GM12878 (cell line): Measurements from ENCODE around the gene SERINC5. TPM values are rescaled to one million over a fixed set of nuclear protein-coding genes. Genes with fewer than 3 reads are reported as not detected.

Experiments
- ATAC-seq: fragments of 200-7000 bp; cut with Tn5 transposase; 3 replicates; pipeline ENCODE4 v1.9.1; 2020; ENCODE audit warnings: mild to moderate bottlenecking, moderate library complexity
- BruUV-seq: library from RNA; stranded (reverse); fragments of 400-500 nt; replicated peaks from 2 replicates; lab custom pipeline; 2021; lab: Mats Ljungman, UMichigan
- CTCF ChIA-PET: fragments of 300-600 bp; sonication (Branson Sonifier 250); formaldehyde crosslinking; extraction: SDS; loops from one replicate; lab custom pipeline; 2021; ENCODE audit warnings: inconsistent platforms; lab: Yijun Ruan, JAX
- POLR2A ChIA-PET: fragments of 350-600 bp; formaldehyde crosslinking; extraction: SDS; loops from one replicate; lab custom pipeline; 2021; ENCODE audit warnings: inconsistent platforms; lab: Charles Lee
- RAD21 ChIA-PET: fragments of 300-600 bp; sonication (Branson Sonifier 250); formaldehyde crosslinking; loops from one replicate; lab custom pipeline; 2023; ENCODE audit warnings: antibody characterized with exemption; ENCODE audit not compliant: unreplicated experiment; lab: Charles Lee
- SMC1A ChIA-PET: fragments of 300-600 bp; sonication (Branson Sonifier 250); formaldehyde crosslinking; loops from one replicate; lab custom pipeline; 2023; ENCODE audit not compliant: unreplicated experiment, uncharacterized antibody; lab: Charles Lee
- DNase-seq: peaks from one replicate; pipeline ENCODE4 v3.0.0-alpha.2; 2011; ENCODE audit warnings: low read depth, low spot score
- FAIRE-seq: peaks from 3 replicates; lab custom pipeline; 2011; peaks lifted over from hg19 to GRCh38; lab: Jason Lieb, UNC
- H2AFZ ChIP-seq: 2 replicates; pipeline ENCODE4 v1.6.0; 2011; ENCODE audit warnings: low read depth, low read length, control low read depth; ENCODE audit not compliant: control insufficient read depth
- H3K27ac ChIP-seq: 2 replicates; pipeline ENCODE4 v1.5.1; 2011; ENCODE audit warnings: control low read depth; ENCODE audit not compliant: control insufficient read depth, insufficient read depth
- H3K27me3 ChIP-seq, 2 experiments: replicated peaks in 1 of 2; 2 replicates each; pipeline versions ENCODE4 v1.6.0 to v1.6.1; 2011; ENCODE audit warnings: low read length in 1 of 2; ENCODE audit not compliant: control insufficient read depth in 2 of 2, insufficient read depth in 2 of 2
- H3K36me3 ChIP-seq, 2 experiments: 2 replicates each; pipeline ENCODE4 v1.5.1; 2011; ENCODE audit warnings: low read length in 1 of 2; ENCODE audit not compliant: control insufficient read depth in 2 of 2, insufficient read depth in 2 of 2
- H3K4me1 ChIP-seq: 2 replicates; pipeline ENCODE4 v1.6.1; 2011; ENCODE audit warnings: mild to moderate bottlenecking, low read length, moderate library complexity, mixed read lengths; ENCODE audit not compliant: control insufficient read depth, insufficient read depth
- H3K4me2 ChIP-seq: 2 replicates; pipeline ENCODE4 v1.6.0; 2011; ENCODE audit warnings: control low read depth; ENCODE audit not compliant: control insufficient read depth, insufficient read depth
- H3K4me3 ChIP-seq: fragments of 200-600 bp; sonication (generic); 2 replicates; pipeline ENCODE4 v1.5.1; 2016
- H3K79me2 ChIP-seq: 2 replicates; pipeline ENCODE4 v1.6.0; 2011; ENCODE audit warnings: low read length; ENCODE audit not compliant: control insufficient read depth, insufficient read depth
- H3K9ac ChIP-seq: 2 replicates; pipeline ENCODE4 v1.8.0; 2011; ENCODE audit warnings: low read length, control low read depth, mixed read lengths; ENCODE audit not compliant: control insufficient read depth, insufficient read depth
- H3K9me3 ChIP-seq: replicated peaks from 3 replicates; pipeline ENCODE4 v1.5.1; 2011; ENCODE audit warnings: mild to moderate bottlenecking, low read length; ENCODE audit not compliant: control insufficient read depth, insufficient read depth
- H4K20me1 ChIP-seq: 2 replicates; pipeline ENCODE4 v1.6.0; 2011; ENCODE audit not compliant: control insufficient read depth, insufficient read depth
- HCFC1 ChIP-seq: fragments of 150-350 bp; IDR thresholded peaks from 2 replicates; pipeline ENCODE4 v1.6.1; 2014; ENCODE audit warnings: low read length
- PAX8 ChIP-seq: fragments of 450-650 bp; IDR thresholded peaks from 2 replicates; pipeline ENCODE4 v1.6.1; 2017; ENCODE audit warnings: mild to moderate bottlenecking, moderate library complexity
- PML ChIP-seq: IDR thresholded peaks from 2 replicates; pipeline ENCODE4 v1.6.1; 2012; ENCODE audit warnings: low read length, inconsistent platforms
- RELA ChIP-seq: fragments of 450-650 bp; IDR thresholded peaks from 2 replicates; pipeline ENCODE4 v1.8.0; 2014; ENCODE audit warnings: borderline replicate concordance; ENCODE audit not compliant: partially characterized antibody
- SRF ChIP-seq, 2 experiments: IDR thresholded peaks; 2 replicates each; pipeline ENCODE4 v1.6.1; 2011; ENCODE audit warnings: low read depth in 2 of 2, low read length in 2 of 2, mild to moderate bottlenecking in 1 of 2, moderate library complexity in 1 of 2
- SUPT20H ChIP-seq: IDR thresholded peaks from 2 replicates; pipeline ENCODE4 v1.6.1; 2011; ENCODE audit warnings: low read depth, mild to moderate bottlenecking, low read length, moderate library complexity, borderline replicate concordance; ENCODE audit not compliant: control insufficient read depth
- ZNF274 ChIP-seq: IDR thresholded peaks from one replicate; pipeline ENCODE4 v1.8.0; 2011; ENCODE audit not compliant: insufficient read length, insufficient read depth
- WGBS: methylation state at CpG from one replicate; pipeline ENCODE4 v1.1.6; 2016; ENCODE audit warnings: low lambda C conversion rate; ENCODE audit not compliant: insufficient replicate concordance, insufficient coverage; ENCODE audit errors: missing lambda C conversion rate; 5-methylcytosine and 5-hydroxymethylcytosine counted together
- in situ Hi-C: fragments of 300-500 bp; cut with MboI; formaldehyde crosslinking; loops from 9 replicates; pipeline ENCODE4 v1.14.3; 2018; ENCODE audit warnings: mixed read lengths
- intact Hi-C: fragments of 100-400 bp; cut with micrococcal nuclease; formaldehyde crosslinking; loops from one replicate; pipeline ENCODE4 v1.14.2; 2022; ENCODE audit not compliant: unreplicated experiment
- polyA plus RNA-seq, 11 experiments: library from polyadenylated mRNA; depleted of rRNA in 4 of 11; unstranded in 6 of 11; stranded (reverse) in 5 of 11; fragments of >200 nt; fragmentation: Nextera tagmentation in 4 of 11; fragmentation: Illumina TruSeq in 1 of 11; extraction: Ambion mirVana in 4 of 11; extraction: Trizol in 1 of 11; gene quantifications; 1 replicate in 1 of 11; 2 replicates in 10 of 11; pipeline versions ENCODE4 v1.2.1 to v1.2.3, GENCODE V29; 2011 to 2016; ENCODE audit warnings: inconsistent platforms in 2 of 11, missing spikeins in 2 of 11, low read depth in 1 of 11
- total RNA-seq, 4 experiments: library from RNA; depleted of rRNA in 3 of 4; stranded (reverse); fragments of >200 nt in 3 of 4; fragmentation: Illumina TruSeq in 1 of 4; extraction: Trizol in 1 of 4; gene quantifications; 2 replicates each; pipeline versions ENCODE4 v1.2.1 to v1.2.3, GENCODE V29; 2013 to 2021
- TF ChIP-seq, protein P1 (sequence below): IDR thresholded peaks from 2 replicates; pipeline ENCODE4 v1.6.1; 2012; ENCODE audit warnings: low read depth, low read length, improper control_type of control experiment
- TF ChIP-seq, protein P2 (sequence below): fragments of 450-650 bp; formaldehyde crosslinking; IDR thresholded peaks from 2 replicates; pipeline ENCODE4 v1.4.0; 2022; ENCODE audit warnings: mild to moderate bottlenecking, moderate library complexity

The SERINC5 gene
- total and polyA plus RNA-seq, 10 of the 15 experiments (the other 5 are each of a cell fraction or from before 2014, with no cell fraction given): 0.66 to 7.0 (median 2.8) TPM

DNA sequence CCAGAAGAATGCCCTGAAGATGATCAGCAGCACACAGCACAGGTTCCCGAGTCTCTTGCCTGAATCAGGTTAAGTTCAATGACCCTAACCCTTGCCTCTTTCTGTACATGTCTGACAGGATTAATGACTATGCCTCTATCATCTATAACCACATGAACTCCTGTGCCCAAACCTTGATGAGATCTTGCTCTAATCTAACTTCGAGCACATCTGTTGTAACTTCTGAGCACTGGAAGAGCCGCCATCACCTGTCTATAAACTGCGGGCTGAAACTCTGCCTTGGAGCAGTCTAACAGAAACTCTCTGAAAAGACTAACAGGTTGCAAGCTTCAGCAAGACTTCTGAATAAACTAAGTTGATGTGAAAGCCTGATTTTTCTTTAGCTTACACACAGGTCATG, 44.5 kb downstream of the SERINC5 start:
- Histone ChIP-seq H3K4me3 (no peak overlapping the region), H3K79me2 (no peaks in the 10 kb centered on the region)
- no peak for DNase-seq
- TF ChIP-seq SRF (IDR thresholded peaks at IDR 0.05; ENCODE audit: low read depth in 2 of 2, low read length in 2 of 2) (no peak), ZNF274 (no peak), SUPT20H (no peak), PML (no peak), RELA (no peak)
- TF ChIP-seq, all 136 proteins: peak for 0
- ChIA-PET CTCF (no interaction called here), SMC1A (interaction anchor here (1.2 to 1.3 kb wide), 2 partner anchors 19 to 21 kb away, joined by 3 read pairs; no protein-coding TSS in a partner anchor), RAD21 (no interaction called here), POLR2A (no interaction called here)
- no peaks in the 10 kb centered on the region for H3K4me1 ChIP-seq
- no peak for FAIRE-seq
- intact Hi-C loops (no loop called here), in situ Hi-C loops (no loop called here)
- H3K9ac ChIP-seq: no peak overlapping the region
- H3K27me3 ChIP-seq: no peaks in the 10 kb centered on the region
- BruUV-seq: no TSS peak
- ATAC-seq: no peak
- no peak overlapping the region for H3K27ac ChIP-seq
- H4K20me1 ChIP-seq: no peaks in the 10 kb centered on the region
- no peaks in the 10 kb centered on the region for H3K9me3 ChIP-seq
- H3K4me2 ChIP-seq: no peak overlapping the region
- WGBS: 57% methylated on average over 4 of the region's 4 CpGs
- H3K36me3 ChIP-seq: no peaks in the 10 kb centered on the region
- H2AFZ ChIP-seq: no peak overlapping the region

DNA sequence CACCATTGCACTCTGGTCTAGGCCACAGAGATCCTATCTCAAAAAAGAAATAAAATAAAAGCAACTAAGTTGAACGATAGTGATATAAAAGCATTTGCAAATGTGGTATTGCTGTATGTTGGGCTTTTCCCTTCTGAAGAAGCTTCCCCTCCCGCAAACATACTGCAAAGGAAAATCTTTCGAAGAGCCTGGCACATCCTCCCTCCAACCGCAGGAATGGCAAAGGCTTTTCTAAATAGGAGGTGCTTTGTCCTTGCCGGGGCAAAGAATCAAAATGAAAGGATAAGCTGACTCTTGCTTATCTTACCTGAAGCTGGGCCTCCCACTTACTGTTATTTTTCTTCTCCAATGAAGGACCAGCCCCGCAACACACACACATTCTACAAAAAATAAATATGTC, 45.8 kb downstream of the SERINC5 start:
- Histone ChIP-seq H3K79me2 (no peaks in the 10 kb centered on the region), H3K4me2 (no peak overlapping the region), H3K27me3 (no peaks in the 10 kb centered on the region), H3K27ac (no peak overlapping the region), H3K36me3 (no peaks in the 10 kb centered on the region), H4K20me1 (no peaks in the 10 kb centered on the region), H3K4me3 (no peak overlapping the region), H2AFZ (no peak overlapping the region), H3K9me3 (no peaks in the 10 kb centered on the region), H3K9ac (no peak overlapping the region), H3K4me1 (no peaks in the 10 kb centered on the region)
- SMC1A ChIA-PET: no interaction called here
- RAD21 ChIA-PET: no interaction called here
- no peak for DNase-seq
- ATAC-seq: no peak
- 92% methylated on average over 6 of the region's 6 CpGs for WGBS
- no peak for FAIRE-seq
- POLR2A ChIA-PET: no interaction called here
- BruUV-seq: no TSS peak
- intact Hi-C loops (no loop called here), in situ Hi-C loops (no loop called here)
- CTCF ChIA-PET: interaction anchor here (0.6 to 1.2 kb wide), 2 partner anchors 37 to 65 kb away, joined by 3 read pairs; no protein-coding TSS in a partner anchor
- TF ChIP-seq PAX8 (no peak), HCFC1 (no peak)
- TF ChIP-seq, protein P1, sequence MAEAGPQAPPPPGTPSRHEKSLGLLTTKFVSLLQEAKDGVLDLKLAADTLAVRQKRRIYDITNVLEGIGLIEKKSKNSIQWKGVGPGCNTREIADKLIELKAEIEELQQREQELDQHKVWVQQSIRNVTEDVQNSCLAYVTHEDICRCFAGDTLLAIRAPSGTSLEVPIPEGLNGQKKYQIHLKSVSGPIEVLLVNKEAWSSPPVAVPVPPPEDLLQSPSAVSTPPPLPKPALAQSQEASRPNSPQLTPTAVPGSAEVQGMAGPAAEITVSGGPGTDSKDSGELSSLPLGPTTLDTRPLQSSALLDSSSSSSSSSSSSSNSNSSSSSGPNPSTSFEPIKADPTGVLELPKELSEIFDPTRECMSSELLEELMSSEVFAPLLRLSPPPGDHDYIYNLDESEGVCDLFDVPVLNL: no peak
- TF ChIP-seq, protein P2, sequence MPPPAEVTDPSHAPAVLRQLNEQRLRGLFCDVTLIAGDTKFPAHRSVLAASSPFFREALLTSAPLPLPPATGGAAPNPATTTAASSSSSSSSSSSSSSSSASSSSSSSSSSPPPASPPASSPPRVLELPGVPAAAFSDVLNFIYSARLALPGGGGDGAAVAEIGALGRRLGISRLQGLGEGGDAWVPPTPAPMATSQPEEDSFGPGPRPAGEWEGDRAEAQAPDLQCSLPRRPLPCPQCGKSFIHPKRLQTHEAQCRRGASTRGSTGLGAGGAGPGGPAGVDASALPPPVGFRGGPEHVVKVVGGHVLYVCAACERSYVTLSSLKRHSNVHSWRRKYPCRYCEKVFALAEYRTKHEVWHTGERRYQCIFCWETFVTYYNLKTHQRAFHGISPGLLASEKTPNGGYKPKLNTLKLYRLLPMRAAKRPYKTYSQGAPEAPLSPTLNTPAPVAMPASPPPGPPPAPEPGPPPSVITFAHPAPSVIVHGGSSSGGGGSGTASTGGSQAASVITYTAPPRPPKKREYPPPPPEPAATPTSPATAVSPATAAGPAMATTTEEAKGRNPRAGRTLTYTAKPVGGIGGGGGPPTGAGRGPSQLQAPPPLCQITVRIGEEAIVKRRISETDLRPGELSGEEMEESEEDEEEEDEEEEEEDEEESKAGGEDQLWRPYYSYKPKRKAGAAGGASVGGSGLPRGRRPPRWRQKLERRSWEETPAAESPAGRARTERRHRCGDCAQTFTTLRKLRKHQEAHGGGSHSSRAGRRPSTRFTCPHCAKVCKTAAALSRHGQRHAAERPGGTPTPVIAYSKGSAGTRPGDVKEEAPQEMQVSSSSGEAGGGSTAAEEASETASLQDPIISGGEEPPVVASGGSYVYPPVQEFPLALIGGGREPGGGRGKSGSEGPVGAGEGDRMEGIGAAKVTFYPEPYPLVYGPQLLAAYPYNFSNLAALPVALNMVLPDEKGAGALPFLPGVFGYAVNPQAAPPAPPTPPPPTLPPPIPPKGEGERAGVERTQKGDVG (CRISPR knock-in tag): no peak
